GM21786 (cell line): ENCODE measurements around the gene MIB2.
"Not testable (repeated sequence)": the region's sequence is repeated elsewhere in the genome, so short reads cannot be mapped to it uniquely, and the experiment has no call there.

Experiments used
- ATAC-seq: cut with Tn5 transposase; IDR thresholded peaks from one replicate; pipeline ENCODE4 v1.9.1; 2021; ENCODE audit not compliant: unreplicated experiment

Gene MIB2

DNA sequence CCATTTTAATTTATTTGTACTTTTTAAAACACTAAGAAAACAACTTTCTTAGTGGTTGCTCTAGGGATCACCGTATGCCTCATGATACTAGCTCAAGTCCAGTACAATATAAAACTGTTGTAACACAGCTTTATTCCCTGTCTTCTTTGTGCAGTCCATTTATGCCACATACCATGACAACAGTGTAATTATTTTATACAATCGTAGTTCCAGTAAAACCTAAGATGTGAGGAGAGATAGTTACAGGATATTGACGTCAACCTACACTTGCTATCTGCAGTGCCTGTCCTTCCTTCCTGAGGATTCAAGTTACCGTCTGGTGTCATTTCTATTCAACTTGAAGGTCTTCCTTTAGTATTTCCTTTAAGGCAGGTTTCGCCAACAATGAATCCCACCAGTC lies 31.0 kb downstream of the MIB2 start:
- ATAC-seq, result not testable (repeated sequence)

GRCh38 chr1:1647567-1648241 lies 32.4 kb downstream of the MIB2 start:
- ATAC-seq, result not testable (repeated sequence)

GRCh38 chr1:1648265-1648664 lies 33.0 kb downstream of the MIB2 start:
- not testable (repeated sequence) for ATAC-seq

DNA sequence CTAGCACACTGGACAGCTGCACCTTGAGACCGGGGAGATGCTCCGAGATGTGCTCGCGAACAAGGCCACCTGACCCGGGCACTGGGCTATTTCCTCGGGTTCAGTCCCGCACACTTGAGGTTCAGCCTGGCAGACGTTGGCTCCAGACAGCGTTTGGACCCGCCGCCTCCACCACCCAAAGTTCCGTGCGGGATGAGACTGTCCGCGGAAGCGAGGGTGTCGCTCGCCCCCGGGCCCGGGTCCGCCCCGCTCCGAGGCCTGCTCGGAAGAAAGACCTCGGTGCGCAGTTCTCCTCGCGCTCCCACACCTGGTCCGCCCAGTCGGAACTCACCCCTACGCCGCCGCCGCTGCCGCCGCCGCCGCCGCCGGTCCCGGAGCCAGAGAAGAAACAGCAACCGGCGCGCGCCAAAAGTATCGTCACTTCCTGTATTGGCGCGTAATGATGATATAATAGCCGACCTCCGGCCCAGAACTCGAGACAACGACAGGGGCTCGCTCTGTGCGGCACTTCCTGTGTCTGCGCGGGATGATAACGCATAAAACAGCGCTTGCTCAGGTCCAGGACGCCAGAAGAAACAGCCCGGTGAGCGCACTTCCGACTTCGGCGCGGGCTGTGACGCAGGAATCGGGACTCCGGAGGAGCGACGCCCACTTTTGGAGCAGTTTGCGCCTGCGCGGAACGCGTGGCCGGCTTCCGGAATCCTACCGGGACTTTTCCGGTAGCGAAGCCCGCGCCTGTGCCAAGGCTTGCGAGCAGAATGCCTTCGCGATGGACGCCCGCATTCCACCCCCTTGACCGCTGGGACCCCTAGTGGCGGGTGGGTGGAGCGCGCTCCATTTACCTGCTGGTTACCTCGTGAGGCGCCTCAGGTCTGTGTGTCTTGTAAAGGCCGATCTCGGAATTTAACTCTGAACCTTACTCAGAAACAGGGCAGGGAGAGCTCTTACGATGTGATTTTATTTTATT lies 43.6 kb downstream of the MIB2 start, which contains the start of gene CDK11B:
Gene CDK11B, minus strand, starts transcription at position 422 of the 967 bp plus-strand sequence. CDS start 1,519 bp downstream, outside the sequence.
- ATAC-seq, result peak; percentile 75

- not testable (repeated sequence) for ATAC-seq
Observed at GRCh38 chr1:1662392-1662791, 47.1 kb downstream of the MIB2 start.

DNA sequence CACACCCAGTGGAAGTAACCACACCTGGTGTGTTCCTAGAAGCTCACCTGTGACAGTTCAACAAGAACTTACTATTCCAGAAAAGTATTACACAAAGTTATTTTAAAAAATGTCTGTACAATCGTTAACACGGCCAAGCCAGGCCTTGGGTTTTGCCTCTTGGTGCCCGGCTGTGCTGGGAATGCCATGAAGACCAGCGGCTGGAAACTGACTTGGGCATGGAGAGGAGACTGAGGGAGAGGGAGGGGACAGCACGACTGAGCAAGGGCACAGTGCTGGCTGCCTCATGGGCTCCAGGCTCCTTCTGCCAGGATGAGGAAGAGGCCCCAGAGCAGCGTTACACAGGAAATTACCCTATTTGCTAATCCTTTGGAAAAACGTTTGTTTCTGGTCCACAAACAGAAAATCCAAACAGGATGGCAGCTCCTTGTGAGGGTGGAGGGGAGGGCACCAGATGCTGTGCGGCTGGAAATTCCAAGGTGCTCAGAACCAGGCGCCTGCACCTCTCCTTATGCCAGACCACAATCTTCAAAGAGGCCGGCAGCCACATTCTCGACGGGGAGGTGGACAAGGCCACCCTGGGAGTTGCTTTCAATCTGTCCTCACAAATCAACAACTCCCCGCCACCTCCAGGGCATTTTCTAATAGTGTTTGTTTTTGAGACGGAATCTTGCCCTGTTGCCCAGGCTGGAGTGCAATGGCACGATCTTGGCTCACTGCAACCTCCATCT lies 47.7 kb downstream of the MIB2 start:
- ATAC-seq, result not testable (repeated sequence)

GRCh38 chr1:1664318-1664717 lies 49.0 kb downstream of the MIB2 start:
- ATAC-seq, result not testable (repeated sequence)

GRCh38 chr1:1664941-1665814 lies 49.9 kb downstream of the MIB2 start:
- no peak for ATAC-seq

GRCh38 chr1:1665815-1666251 lies 50.5 kb downstream of the MIB2 start:
- no peak for ATAC-seq

DNA sequence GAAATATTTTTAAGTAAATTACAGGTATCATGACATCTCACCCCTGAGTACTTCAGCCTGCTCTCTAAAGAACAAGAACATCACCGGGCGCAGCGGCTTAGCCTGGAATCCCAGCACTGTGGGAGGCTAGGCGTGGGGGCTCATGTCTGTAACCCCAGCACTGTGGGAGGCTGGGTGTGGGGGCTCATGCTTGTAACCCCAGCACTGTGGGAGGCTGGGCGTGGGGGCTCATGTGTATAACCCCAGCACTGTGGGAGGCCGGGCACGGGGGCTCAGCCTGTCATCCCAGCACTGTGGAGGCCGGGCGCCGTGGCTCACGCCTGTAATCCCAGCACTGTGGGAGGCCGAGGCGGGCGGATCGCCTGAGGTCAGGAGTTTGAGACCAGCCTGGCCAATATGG lies 51.2 kb downstream of the MIB2 start:
- no peak for ATAC-seq

DNA sequence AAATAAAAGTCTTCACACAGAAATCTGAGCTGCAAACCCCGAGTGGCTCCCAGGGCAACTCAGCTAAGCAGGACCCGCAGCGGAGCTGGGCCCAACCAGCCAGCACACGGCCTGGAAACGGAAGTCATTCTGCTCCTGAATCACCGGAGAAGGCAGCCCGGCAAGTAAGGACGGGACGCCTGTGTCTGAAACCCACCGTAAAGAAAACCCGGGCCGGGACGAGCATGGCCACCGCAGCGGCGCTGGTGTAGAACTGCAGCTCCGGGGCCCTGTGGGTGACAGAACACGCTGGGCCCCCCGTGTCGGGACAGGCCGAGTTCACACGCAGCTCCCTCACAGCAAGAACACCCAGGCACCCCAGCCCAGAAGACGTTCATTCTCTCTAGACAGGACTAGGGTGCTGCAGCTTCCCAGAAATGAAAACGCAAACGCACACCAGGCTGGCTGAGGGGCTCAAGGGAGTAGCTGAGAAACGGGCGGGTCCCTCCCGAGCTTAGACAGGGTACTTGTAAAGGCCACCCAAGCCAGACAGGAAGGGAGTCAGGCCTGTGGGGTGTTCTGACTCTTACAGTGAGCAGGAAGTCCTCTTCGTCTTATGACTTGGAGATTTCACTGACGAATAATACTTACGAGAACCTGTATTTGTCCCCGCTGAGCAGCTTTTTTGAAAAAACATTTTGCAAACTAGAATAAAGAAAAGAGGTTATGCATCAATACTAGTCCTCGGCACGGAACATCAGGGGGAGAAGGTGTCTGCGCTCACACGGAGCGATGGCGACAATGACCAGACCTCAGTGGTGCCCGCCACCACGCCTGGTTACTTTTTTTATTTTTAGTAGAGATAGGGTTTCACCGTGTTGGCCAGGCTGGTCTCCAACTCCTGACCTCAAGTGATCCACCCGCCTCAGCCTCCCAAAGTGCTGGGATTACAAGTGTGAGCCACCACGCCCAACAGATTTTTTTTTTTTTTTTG lies 54.5 kb downstream of the MIB2 start:
- ATAC-seq, result no peak

DNA sequence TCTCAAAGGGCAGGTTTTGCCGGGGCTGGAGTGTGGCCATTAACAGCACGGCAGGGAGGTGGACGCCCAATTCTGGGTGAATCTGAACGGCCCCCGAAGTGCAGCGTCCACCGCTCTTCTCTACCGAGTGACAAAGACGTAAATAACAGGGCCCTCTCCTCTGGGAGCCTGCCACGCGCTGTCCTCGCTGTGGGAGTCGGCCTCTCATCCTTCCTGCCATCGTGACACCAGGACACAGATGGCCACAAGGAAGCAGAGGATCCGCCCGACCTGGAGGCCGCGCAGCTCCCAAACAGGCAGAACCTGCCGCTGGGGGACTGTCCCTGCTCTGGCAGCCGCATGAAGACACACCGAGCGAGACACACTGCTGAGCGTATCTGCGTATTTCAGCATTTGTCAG lies 55.6 kb downstream of the MIB2 start:
- ATAC-seq, result no peak

DNA sequence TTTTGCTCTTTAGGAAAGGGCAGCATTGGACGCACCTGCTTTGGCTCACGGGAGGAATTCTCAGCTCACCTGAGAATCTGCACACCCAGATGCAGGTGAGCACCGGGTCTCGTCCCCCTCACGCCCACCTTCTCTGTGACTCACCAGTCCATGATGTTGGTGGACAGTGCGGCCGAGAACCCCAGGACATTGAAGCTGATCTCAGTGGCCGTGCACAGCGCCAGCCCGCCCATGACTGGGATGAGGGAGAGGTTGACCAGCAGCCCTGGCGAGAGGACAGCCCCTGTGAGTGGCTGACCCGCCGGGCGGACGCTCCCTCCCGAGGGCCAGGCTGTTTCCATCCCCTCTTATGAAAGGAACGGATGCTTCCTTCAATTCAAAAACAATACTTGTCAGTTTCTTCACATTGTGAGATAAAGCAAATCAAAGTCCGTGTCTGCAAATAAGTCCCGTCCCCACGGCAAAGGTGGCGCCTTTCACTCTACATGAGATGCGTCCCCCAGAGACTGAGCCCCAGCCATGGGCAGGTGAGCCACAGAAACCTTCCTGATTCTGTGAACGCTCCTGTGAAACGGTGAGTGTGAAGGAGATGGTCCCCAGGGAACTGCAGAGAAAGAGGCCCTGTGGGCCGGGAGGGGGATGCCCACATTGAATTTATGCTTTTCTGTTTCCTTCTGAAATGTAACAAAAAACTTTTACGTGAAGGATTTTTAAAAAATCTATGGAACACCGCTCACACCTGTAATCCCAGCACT lies 56.2 kb downstream of the MIB2 start:
- no peak for ATAC-seq

GRCh38 chr1:1672181-1672965 lies 57.1 kb downstream of the MIB2 start:
- no peak for ATAC-seq

GRCh38 chr1:1674806-1675205 lies 59.5 kb downstream of the MIB2 start:
- not testable (repeated sequence) for ATAC-seq

GRCh38 chr1:1675218-1675617 lies 59.9 kb downstream of the MIB2 start:
- ATAC-seq, result not testable (repeated sequence)

DNA sequence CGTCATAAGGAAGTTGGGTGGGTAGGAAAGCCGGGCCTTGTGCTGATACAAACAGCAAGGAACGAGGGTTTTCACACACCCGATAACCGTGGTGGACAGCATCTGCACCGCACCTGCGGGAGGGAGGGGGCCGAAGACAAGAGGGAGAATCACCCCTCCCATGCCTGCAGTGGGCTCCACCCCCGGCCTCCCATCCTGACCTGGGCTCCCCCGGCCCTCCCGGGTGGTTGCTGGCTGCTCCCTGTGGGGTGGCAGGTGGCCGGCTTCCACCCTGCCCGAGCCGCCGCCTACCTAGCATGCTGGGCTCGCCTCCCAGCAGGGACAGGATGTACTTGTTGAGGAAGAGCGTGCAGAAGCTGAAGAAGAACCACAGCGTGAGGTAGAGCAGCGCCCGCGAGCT lies 60.8 kb downstream of the MIB2 start:
- not testable (repeated sequence) for ATAC-seq
